ENCODE measurements around the gene CYP4F22. TPM values are rescaled to one million over a fixed set of nuclear protein-coding genes. Genes with fewer than 3 reads are reported as not detected.

CYP4F22 gene
- total RNA-seq, 1 donor from 2014 or later: not detected

DNA sequence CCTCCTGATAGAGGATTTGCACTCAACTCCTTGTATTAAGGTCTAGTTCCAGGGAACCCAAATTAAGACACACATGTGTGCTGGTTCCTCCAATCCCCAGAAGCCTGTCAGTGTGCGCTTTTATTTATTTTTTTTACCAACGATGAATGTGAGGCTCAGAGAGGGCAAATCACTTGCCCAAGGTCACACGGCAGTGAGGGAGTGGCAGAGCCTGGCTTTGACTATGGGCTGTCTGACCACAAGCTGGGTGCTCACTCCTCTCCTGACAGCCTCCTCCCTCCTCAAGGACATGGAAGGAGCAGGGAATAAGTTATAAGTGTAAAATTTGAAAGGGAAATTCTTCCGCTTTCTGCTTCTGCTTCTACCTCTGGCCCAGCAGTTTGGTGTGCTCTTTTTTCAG is 48.9 kb downstream of the CYP4F22 start:
- no peaks in the 10 kb centered on the region for H3K36me3 Mint-ChIP-seq (ENCODE audit: low read depth, unreplicated experiment)
- H3K27me3 Mint-ChIP-seq (ENCODE audit: unreplicated experiment): peaks cover 15% of the 10 kb centered on the region
- no peaks in the 10 kb centered on the region for H3K9me3 Mint-ChIP-seq (ENCODE audit: unreplicated experiment)
- TF ChIP-seq CTCF (IDR thresholded peaks at IDR 0.05; ENCODE audit: unreplicated experiment): no peak
- DNase-seq (ENCODE audit: low spot score): no peak
- no peaks in the 10 kb centered on the region for H3K4me1 Mint-ChIP-seq (ENCODE audit: unreplicated experiment)
- H3K4me3 Mint-ChIP-seq (ENCODE audit: unreplicated experiment): no peak overlapping the region
- no peak overlapping the region for H3K27ac Mint-ChIP-seq (ENCODE audit: unreplicated experiment)

- no peak for TF ChIP-seq CTCF (IDR thresholded peaks at IDR 0.05; ENCODE audit: unreplicated experiment)
- Mint-ChIP-seq H3K9me3 (ENCODE audit: unreplicated experiment) (peaks cover 28% of the 10 kb centered on the region), H3K27me3 (ENCODE audit: unreplicated experiment) (peaks cover 16% of the 10 kb centered on the region), H3K4me3 (ENCODE audit: unreplicated experiment) (no peak overlapping the region), H3K4me1 (ENCODE audit: unreplicated experiment) (no peaks in the 10 kb centered on the region), H3K36me3 (ENCODE audit: low read depth, unreplicated experiment) (peaks cover 9% of the 10 kb centered on the region), H3K27ac (ENCODE audit: unreplicated experiment) (no peak overlapping the region)
- DNase-seq (ENCODE audit: low spot score): no peak
Measured at GRCh38 chr19:15562145-15562544, 53.8 kb downstream of the CYP4F22 start.

GRCh38 chr19:15562861-15563260 is 54.5 kb downstream of the CYP4F22 start:
- peaks cover 9% of the 10 kb centered on the region for H3K36me3 Mint-ChIP-seq (ENCODE audit: low read depth, unreplicated experiment)
- no peak overlapping the region for H3K4me3 Mint-ChIP-seq (ENCODE audit: unreplicated experiment)
- TF ChIP-seq CTCF (IDR thresholded peaks at IDR 0.05; ENCODE audit: unreplicated experiment): no peak
- H3K4me1 Mint-ChIP-seq (ENCODE audit: unreplicated experiment): no peaks in the 10 kb centered on the region
- no peak overlapping the region for H3K27ac Mint-ChIP-seq (ENCODE audit: unreplicated experiment)
- peaks cover 29% of the 10 kb centered on the region for H3K9me3 Mint-ChIP-seq (ENCODE audit: unreplicated experiment)
- H3K27me3 Mint-ChIP-seq (ENCODE audit: unreplicated experiment): peaks cover 16% of the 10 kb centered on the region
- DNase-seq (ENCODE audit: low spot score): no peak

- peaks cover 12% of the 10 kb centered on the region for H3K36me3 Mint-ChIP-seq (ENCODE audit: low read depth, unreplicated experiment)
- TF ChIP-seq CTCF (IDR thresholded peaks at IDR 0.05; ENCODE audit: unreplicated experiment): no peak
- H3K4me1 Mint-ChIP-seq (ENCODE audit: unreplicated experiment): no peaks in the 10 kb centered on the region
- H3K4me3 Mint-ChIP-seq (ENCODE audit: unreplicated experiment): no peak overlapping the region
- peaks cover 12% of the 10 kb centered on the region for H3K27me3 Mint-ChIP-seq (ENCODE audit: unreplicated experiment)
- H3K9me3 Mint-ChIP-seq (ENCODE audit: unreplicated experiment): peaks cover 33% of the 10 kb centered on the region
- DNase-seq (ENCODE audit: low spot score): no peak
- H3K27ac Mint-ChIP-seq (ENCODE audit: unreplicated experiment): no peak overlapping the region
Measured at GRCh38 chr19:15563325-15563794, 55.0 kb downstream of the CYP4F22 start.

DNA sequence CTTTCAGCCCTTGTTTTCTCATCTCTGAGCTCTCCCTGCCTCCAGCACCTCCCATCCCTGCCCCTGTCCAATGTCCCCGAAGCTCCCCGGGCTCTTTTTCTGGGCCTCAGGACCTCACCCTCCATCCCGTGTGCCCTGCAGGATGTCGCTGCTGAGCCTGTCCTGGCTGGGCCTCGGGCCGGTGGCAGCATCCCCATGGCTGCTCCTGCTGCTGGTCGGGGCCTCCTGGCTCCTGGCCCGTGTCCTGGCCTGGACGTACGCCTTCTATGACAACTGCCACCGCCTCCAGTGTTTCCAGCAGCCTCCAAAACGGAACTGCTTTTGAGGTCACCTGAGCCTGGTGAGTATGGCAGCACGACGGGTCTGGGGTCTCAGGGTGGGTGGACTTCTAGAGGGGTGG is 55.6 kb downstream of the CYP4F22 start:
- no peak for DNase-seq (ENCODE audit: low spot score)
- Mint-ChIP-seq H3K27ac (ENCODE audit: unreplicated experiment) (no peak overlapping the region), H3K9me3 (ENCODE audit: unreplicated experiment) (peaks cover 35% of the 10 kb centered on the region), H3K4me1 (ENCODE audit: unreplicated experiment) (no peaks in the 10 kb centered on the region), H3K36me3 (ENCODE audit: low read depth, unreplicated experiment) (peaks cover 12% of the 10 kb centered on the region), H3K4me3 (ENCODE audit: unreplicated experiment) (no peak overlapping the region), H3K27me3 (ENCODE audit: unreplicated experiment) (peaks cover 12% of the 10 kb centered on the region)
- TF ChIP-seq CTCF (IDR thresholded peaks at IDR 0.05; ENCODE audit: unreplicated experiment): no peak

Measured in endothelial cell (in vitro differentiated cells).